K562 (cell line): ENCODE results near the gene MMP23B. TPM values are rescaled to one million over a fixed set of nuclear protein-coding genes. Genes with fewer than 3 reads are reported as not detected.

ENCODE experiments used
- BRCA1 ChIP-seq, 2 experiments: fragments of 450-650 bp in 1 of 2; sonication (generic) in 1 of 2; formaldehyde crosslinking in 1 of 2; IDR thresholded peaks; 2 replicates each; pipeline versions ENCODE4 v1.5.0 to v1.6.1; 2017 to 2020; ENCODE audit warnings: mild to moderate bottlenecking in 1 of 2, missing genetic modification reagents in 1 of 2
- CHD1 ChIP-seq: fragments of 200-600 bp; sonication (generic); IDR thresholded peaks from one replicate; pipeline ENCODE4 v1.6.1; 2012; ENCODE audit warnings: mild to moderate bottlenecking, moderate library complexity, low read length, inconsistent platforms
- ESRRA ChIP-seq: fragments of 450-650 bp; IDR thresholded peaks from 2 replicates; pipeline ENCODE4 v1.6.1; 2014; ENCODE audit warnings: low read depth, mild to moderate bottlenecking, moderate library complexity, borderline replicate concordance
- GATA2 ChIP-seq: sonication (generic); formaldehyde crosslinking; IDR thresholded peaks from 2 replicates; pipeline ENCODE4 v1.4.0; 2020; ENCODE audit warnings: mild to moderate bottlenecking, missing genetic modification reagents
- GTF2F1 ChIP-seq: IDR thresholded peaks from 2 replicates; pipeline ENCODE4 v1.6.1; 2011; ENCODE audit warnings: low read depth, low read length, improper control_type of control experiment
- HNRNPUL1 ChIP-seq: fragments of 200-400 bp; formaldehyde crosslinking; IDR thresholded peaks from 2 replicates; pipeline ENCODE4 v1.6.1; 2017; ENCODE audit warnings: low read length
- MAFK ChIP-seq: IDR thresholded peaks from 2 replicates; pipeline ENCODE4 v1.6.1; 2011; ENCODE audit warnings: low read length, improper control_type of control experiment
- POLR2B ChIP-seq: fragments of 450-650 bp; IDR thresholded peaks from 2 replicates; pipeline ENCODE4 v1.6.1; 2018; ENCODE audit warnings: low read depth; ENCODE audit not compliant: partially characterized antibody
- POLR2H ChIP-seq: IDR thresholded peaks from 2 replicates; pipeline ENCODE4 v1.6.1; 2016; ENCODE audit warnings: missing genetic modification characterization, low read depth, mild to moderate bottlenecking, control low read depth, missing compliant biosample characterization, moderate library complexity
- SMC3 ChIP-seq: conservative IDR thresholded peaks from 2 replicates; pipeline ENCODE4 v1.6.1; 2011; ENCODE audit warnings: low read depth, low read length, improper control_type of control experiment; ENCODE audit not compliant: insufficient read depth
- TAF9B ChIP-seq: fragments of 450-650 bp; IDR thresholded peaks from 2 replicates; pipeline ENCODE4 v1.6.1; 2018; ENCODE audit warnings: mild to moderate bottlenecking; ENCODE audit not compliant: partially characterized antibody
- TCF7 ChIP-seq: sonication (generic); IDR thresholded peaks from 2 replicates; pipeline ENCODE4 v1.6.1; 2016; ENCODE audit warnings: antibody characterized with exemption, borderline replicate concordance
- TGIF2 ChIP-seq: sonication (generic); formaldehyde crosslinking; IDR thresholded peaks from 2 replicates; pipeline ENCODE4 v1.8.1; 2022; ENCODE audit warnings: mild to moderate bottlenecking, missing genetic modification reagents, moderate library complexity
- U2AF2 ChIP-seq: fragments of 200-400 bp; formaldehyde crosslinking; optimal IDR thresholded peaks from 2 replicates; pipeline ENCODE3; 2017; ENCODE audit warnings: low read depth, mild to moderate bottlenecking, low read length
- ZNF551 ChIP-seq: fragments of 250-450 bp; sonication (Bioruptor Pico); IDR thresholded peaks from 2 replicates; pipeline ENCODE4 v1.5.0; 2021; ENCODE audit warnings: mild to moderate bottlenecking, moderate library complexity
- ZNF561 ChIP-seq: fragments of 450-650 bp; formaldehyde crosslinking; conservative IDR thresholded peaks from 2 replicates; pipeline ENCODE4 v1.4.0; 2020; ENCODE audit warnings: mild to moderate bottlenecking, moderate library complexity
- polyA plus RNA-seq, 8 experiments: library from polyadenylated mRNA; depleted of rRNA in 4 of 8; stranded (reverse) in 5 of 8; unstranded in 3 of 8; fragments of >200 nt; fragmentation: Nextera tagmentation in 2 of 8; fragmentation: Illumina TruSeq in 1 of 8; extraction: Ambion mirVana in 2 of 8; extraction: Trizol in 1 of 8; gene quantifications; 2 replicates each; pipeline versions ENCODE4 v1.2.1 to v1.2.3, GENCODE V29; 2011 to 2014; ENCODE audit warnings: inconsistent platforms in 1 of 8, missing spikeins in 1 of 8
- total RNA-seq, 7 experiments: library from RNA; depleted of rRNA in 6 of 7; stranded (reverse); fragments of >200 nt in 6 of 7; fragmentation: Illumina TruSeq in 2 of 7; extraction: Trizol in 2 of 7; gene quantifications; 2 replicates each; pipeline versions ENCODE4 v1.2.1 to v1.2.3, GENCODE V29; 2011 to 2021; ENCODE audit warnings: low replicate concordance in 1 of 7
- TF ChIP-seq, protein P1 (sequence below): fragments of 200-800 bp; sonication (Bioruptor generic); IDR thresholded peaks from 2 replicates; pipeline ENCODE4 v1.6.1; 2017; ENCODE audit warnings: missing genetic modification characterization, missing compliant biosample characterization
- TF ChIP-seq, protein P2 (sequence below): fragments of 250-450 bp; sonication (Bioruptor Pico); IDR thresholded peaks from 2 replicates; pipeline ENCODE4 v1.4.0; 2020; ENCODE audit warnings: mild to moderate bottlenecking, moderate library complexity
- TF ChIP-seq, protein P3 (sequence below): fragments of 450-650 bp; IDR thresholded peaks from 2 replicates; pipeline ENCODE4 v1.7.1; 2018; ENCODE audit warnings: mild to moderate bottlenecking, low read depth; ENCODE audit not compliant: partially characterized antibody
- TF ChIP-seq, protein P4 (sequence below): fragments of 250-450 bp; sonication (Bioruptor Pico); IDR thresholded peaks from 2 replicates; pipeline ENCODE4 v1.9.0; 2021; ENCODE audit warnings: mild to moderate bottlenecking, inconsistent platforms

Gene MMP23B
- total and polyA plus RNA-seq, 9 of the 15 experiments (the other 6 are each of a cell fraction or from before 2014, with no cell fraction given), result 0.28 to 1.2 (median 0.41) TPM; not detected in 5

DNA sequence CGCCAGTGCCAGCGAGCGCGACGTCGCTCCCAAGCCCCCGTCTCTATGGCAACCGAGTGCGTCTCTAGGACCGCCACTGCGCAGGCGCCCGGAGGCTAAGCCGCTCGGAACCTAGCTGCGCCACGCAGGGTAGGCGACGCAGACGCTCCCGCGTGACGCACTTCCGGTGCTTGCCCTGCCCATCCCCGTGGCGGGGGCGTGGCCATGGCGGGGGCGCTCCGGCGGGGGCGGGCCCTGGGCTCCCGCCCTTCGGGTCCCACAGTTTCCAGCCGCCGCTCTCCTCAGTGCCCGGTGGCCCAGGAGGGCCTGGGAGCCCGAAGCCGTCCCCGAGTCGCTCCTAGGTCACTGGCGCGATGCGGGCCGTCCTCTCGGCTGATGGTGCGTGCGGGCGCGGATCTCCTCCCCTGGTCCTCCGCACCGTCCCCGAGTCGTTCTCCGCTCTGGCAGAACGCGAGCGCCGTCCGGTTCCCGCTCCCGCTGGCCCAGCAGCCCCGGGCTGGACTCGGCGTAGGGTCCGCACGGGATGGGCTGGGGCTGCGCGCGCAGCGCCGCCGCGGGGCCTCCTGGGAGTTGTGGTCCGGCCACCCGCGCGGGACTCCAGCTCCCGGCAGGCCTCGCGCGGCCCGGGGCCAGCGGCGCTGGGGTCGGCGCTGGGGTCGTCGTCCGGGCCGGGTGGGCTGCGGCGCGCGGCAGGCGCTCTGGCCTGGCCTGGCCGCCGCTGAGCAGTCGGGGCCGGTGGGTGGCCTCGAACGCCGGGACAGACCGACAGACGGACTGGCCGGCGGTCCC, 16.5 kb upstream of the MMP23B start, which contains the start of gene MIB2 (continued):
- no peak for TF ChIP-seq ZNF561 (CRISPR knock-in tag)
- peak; percentile 66; the same call in 1 of the 2 replicates for TF ChIP-seq ESRRA
- peak; percentile 98 for TF ChIP-seq POLR2B
- TF ChIP-seq GTF2F1, result no peak
- no peak for TF ChIP-seq HNRNPUL1
- no peak for TF ChIP-seq TGIF2
- no peak for TF ChIP-seq U2AF2
- TF ChIP-seq TAF9B, result no peak
- no peak for TF ChIP-seq MAFK
- TF ChIP-seq CHD1, result peak; percentile 99
- TF ChIP-seq, protein P1, sequence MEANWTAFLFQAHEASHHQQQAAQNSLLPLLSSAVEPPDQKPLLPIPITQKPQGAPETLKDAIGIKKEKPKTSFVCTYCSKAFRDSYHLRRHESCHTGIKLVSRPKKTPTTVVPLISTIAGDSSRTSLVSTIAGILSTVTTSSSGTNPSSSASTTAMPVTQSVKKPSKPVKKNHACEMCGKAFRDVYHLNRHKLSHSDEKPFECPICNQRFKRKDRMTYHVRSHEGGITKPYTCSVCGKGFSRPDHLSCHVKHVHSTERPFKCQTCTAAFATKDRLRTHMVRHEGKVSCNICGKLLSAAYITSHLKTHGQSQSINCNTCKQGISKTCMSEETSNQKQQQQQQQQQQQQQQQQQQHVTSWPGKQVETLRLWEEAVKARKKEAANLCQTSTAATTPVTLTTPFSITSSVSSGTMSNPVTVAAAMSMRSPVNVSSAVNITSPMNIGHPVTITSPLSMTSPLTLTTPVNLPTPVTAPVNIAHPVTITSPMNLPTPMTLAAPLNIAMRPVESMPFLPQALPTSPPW (CRISPR knock-in tag), result peak; percentile 93
- TF ChIP-seq ZNF551 (CRISPR knock-in tag), result no peak
- TF ChIP-seq, protein P2, sequence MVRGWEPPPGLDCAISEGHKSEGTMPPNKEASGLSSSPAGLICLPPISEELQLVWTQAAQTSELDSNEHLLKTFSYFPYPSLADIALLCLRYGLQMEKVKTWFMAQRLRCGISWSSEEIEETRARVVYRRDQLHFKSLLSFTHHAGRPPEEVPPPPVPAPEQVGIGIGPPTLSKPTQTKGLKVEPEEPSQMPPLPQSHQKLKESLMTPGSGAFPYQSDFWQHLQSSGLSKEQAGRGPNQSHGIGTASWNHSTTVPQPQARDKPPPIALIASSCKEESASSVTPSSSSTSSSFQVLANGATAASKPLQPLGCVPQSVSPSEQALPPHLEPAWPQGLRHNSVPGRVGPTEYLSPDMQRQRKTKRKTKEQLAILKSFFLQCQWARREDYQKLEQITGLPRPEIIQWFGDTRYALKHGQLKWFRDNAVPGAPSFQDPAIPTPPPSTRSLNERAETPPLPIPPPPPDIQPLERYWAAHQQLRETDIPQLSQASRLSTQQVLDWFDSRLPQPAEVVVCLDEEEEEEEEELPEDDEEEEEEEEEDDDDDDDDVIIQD, result no peak
- no peak for TF ChIP-seq GATA2 (CRISPR knock-in tag)
- TF ChIP-seq, protein P3, sequence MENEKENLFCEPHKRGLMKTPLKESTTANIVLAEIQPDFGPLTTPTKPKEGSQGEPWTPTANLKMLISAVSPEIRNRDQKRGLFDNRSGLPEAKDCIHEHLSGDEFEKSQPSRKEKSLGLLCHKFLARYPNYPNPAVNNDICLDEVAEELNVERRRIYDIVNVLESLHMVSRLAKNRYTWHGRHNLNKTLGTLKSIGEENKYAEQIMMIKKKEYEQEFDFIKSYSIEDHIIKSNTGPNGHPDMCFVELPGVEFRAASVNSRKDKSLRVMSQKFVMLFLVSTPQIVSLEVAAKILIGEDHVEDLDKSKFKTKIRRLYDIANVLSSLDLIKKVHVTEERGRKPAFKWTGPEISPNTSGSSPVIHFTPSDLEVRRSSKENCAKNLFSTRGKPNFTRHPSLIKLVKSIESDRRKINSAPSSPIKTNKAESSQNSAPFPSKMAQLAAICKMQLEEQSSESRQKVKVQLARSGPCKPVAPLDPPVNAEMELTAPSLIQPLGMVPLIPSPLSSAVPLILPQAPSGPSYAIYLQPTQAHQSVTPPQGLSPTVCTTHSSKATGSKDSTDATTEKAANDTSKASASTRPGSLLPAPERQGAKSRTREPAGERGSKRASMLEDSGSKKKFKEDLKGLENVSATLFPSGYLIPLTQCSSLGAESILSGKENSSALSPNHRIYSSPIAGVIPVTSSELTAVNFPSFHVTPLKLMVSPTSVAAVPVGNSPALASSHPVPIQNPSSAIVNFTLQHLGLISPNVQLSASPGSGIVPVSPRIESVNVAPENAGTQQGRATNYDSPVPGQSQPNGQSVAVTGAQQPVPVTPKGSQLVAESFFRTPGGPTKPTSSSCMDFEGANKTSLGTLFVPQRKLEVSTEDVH, result peak; percentile 86
- TF ChIP-seq BRCA1 (IDR thresholded peaks at IDR 0.05), result no peak
- 0 out of 2 replicates have a peak, but pooled peaks have one; percentile 61 for TF ChIP-seq BRCA1 (CRISPR knock-in tag; IDR thresholded peaks at IDR 0.05)
- no peak for TF ChIP-seq POLR2H
- TF ChIP-seq SMC3, result no peak
- 0 out of 2 replicates have a peak, but pooled peaks have one; percentile 11 for TF ChIP-seq TCF7
- TF ChIP-seq, protein P4, sequence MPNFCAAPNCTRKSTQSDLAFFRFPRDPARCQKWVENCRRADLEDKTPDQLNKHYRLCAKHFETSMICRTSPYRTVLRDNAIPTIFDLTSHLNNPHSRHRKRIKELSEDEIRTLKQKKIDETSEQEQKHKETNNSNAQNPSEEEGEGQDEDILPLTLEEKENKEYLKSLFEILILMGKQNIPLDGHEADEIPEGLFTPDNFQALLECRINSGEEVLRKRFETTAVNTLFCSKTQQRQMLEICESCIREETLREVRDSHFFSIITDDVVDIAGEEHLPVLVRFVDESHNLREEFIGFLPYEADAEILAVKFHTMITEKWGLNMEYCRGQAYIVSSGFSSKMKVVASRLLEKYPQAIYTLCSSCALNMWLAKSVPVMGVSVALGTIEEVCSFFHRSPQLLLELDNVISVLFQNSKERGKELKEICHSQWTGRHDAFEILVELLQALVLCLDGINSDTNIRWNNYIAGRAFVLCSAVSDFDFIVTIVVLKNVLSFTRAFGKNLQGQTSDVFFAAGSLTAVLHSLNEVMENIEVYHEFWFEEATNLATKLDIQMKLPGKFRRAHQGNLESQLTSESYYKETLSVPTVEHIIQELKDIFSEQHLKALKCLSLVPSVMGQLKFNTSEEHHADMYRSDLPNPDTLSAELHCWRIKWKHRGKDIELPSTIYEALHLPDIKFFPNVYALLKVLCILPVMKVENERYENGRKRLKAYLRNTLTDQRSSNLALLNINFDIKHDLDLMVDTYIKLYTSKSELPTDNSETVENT (CRISPR knock-in tag), result peak; percentile 93
